Measurements from ENCODE around the gene RPH3AL. TPM values are rescaled to one million over a fixed set of nuclear protein-coding genes. Genes with fewer than 3 reads are reported as not detected.
"Not testable (repeated sequence)": the region's sequence is repeated elsewhere in the genome, so short reads cannot be mapped to it uniquely, and the experiment has no call there.

The RPH3AL gene
- total and polyA plus RNA-seq, 2 donors, result 2.6 to 3.2 TPM

GRCh38 chr17:202501-202951 lies 150.1 kb downstream of the RPH3AL start:
- Histone ChIP-seq H3K27me3 (ENCODE audit: control insufficient read depth in 2 of 2, insufficient read depth in 1 of 2, low read length in 1 of 2) (no peaks in the 10 kb centered on the region), H3K9me3 (ENCODE audit: control insufficient read depth in 2 of 2, insufficient read depth in 1 of 2, low read length in 1 of 2) (peaks cover 1 to 10% of the 10 kb centered on the region in 2 donors), H3K27ac (ENCODE audit: low read depth in 1 of 2, low read length in 1 of 2) (no peak overlapping the region), H3K4me1 (ENCODE audit: control insufficient read depth in 2 of 2, insufficient read depth in 2 of 2, low read length in 2 of 2) (peaks cover 0 to 12% of the 10 kb centered on the region in 2 donors), H3K36me3 (ENCODE audit: control insufficient read depth in 2 of 2, insufficient read depth in 2 of 2, low read length in 1 of 2) (no peaks in the 10 kb centered on the region), H3K4me3 (ENCODE audit: low read length in 2 of 2) (no peak overlapping the region)
- DNase-seq (ENCODE audit: low read depth in 6 of 9, low spot score in 9 of 9), result no peak
- 87% methylated on average over 23 of the region's 23 CpGs for WGBS

GRCh38 chr17:201736-202135 lies 150.9 kb downstream of the RPH3AL start:
- H3K4me3 ChIP-seq (ENCODE audit: low read length in 2 of 2); DNase-seq (ENCODE audit: low read depth in 6 of 9, low spot score in 9 of 9); H3K36me3 ChIP-seq (ENCODE audit: control insufficient read depth in 2 of 2, insufficient read depth in 2 of 2, low read length in 1 of 2); H3K27ac ChIP-seq (ENCODE audit: low read depth in 1 of 2, low read length in 1 of 2); H3K27me3 ChIP-seq (ENCODE audit: control insufficient read depth in 2 of 2, insufficient read depth in 1 of 2, low read length in 1 of 2): not testable (repeated sequence)
- Histone ChIP-seq H3K9me3 (ENCODE audit: control insufficient read depth in 2 of 2, insufficient read depth in 1 of 2, low read length in 1 of 2) (peaks cover 1 to 11% of the 10 kb centered on the region in 2 donors), H3K4me1 (ENCODE audit: control insufficient read depth in 2 of 2, insufficient read depth in 2 of 2, low read length in 2 of 2) (peaks cover 0 to 12% of the 10 kb centered on the region in 2 donors)
- 85% methylated on average over 11 of the region's 13 CpGs for WGBS

GRCh38 chr17:201257-201656 lies 151.3 kb downstream of the RPH3AL start:
- WGBS, result 90% methylated on average over 14 of the region's 16 CpGs
- not testable (repeated sequence) for DNase-seq (ENCODE audit: low read depth in 6 of 9, low spot score in 9 of 9); H3K4me3 ChIP-seq (ENCODE audit: low read length in 2 of 2); H3K27ac ChIP-seq (ENCODE audit: low read depth in 1 of 2, low read length in 1 of 2); H3K27me3 ChIP-seq (ENCODE audit: control insufficient read depth in 2 of 2, insufficient read depth in 1 of 2, low read length in 1 of 2); H3K36me3 ChIP-seq (ENCODE audit: control insufficient read depth in 2 of 2, insufficient read depth in 2 of 2, low read length in 1 of 2)
- Histone ChIP-seq H3K9me3 (ENCODE audit: control insufficient read depth in 2 of 2, insufficient read depth in 1 of 2, low read length in 1 of 2) (peaks cover 1 to 11% of the 10 kb centered on the region in 2 donors), H3K4me1 (ENCODE audit: control insufficient read depth in 2 of 2, insufficient read depth in 2 of 2, low read length in 2 of 2) (peaks cover 0 to 12% of the 10 kb centered on the region in 2 donors)

GRCh38 chr17:200586-200985 lies 152.0 kb downstream of the RPH3AL start:
- Histone ChIP-seq H3K27me3 (ENCODE audit: control insufficient read depth in 2 of 2, insufficient read depth in 1 of 2, low read length in 1 of 2) (no peaks in the 10 kb centered on the region), H3K36me3 (ENCODE audit: control insufficient read depth in 2 of 2, insufficient read depth in 2 of 2, low read length in 1 of 2) (no peaks in the 10 kb centered on the region), H3K27ac (ENCODE audit: low read depth in 1 of 2, low read length in 1 of 2) (peak overlapping the region in 1 of 2 donors; percentile 67), H3K4me1 (ENCODE audit: control insufficient read depth in 2 of 2, insufficient read depth in 2 of 2, low read length in 2 of 2) (peaks cover 0 to 12% of the 10 kb centered on the region in 2 donors), H3K4me3 (ENCODE audit: low read length in 2 of 2) (no peak overlapping the region), H3K9me3 (ENCODE audit: control insufficient read depth in 2 of 2, insufficient read depth in 1 of 2, low read length in 1 of 2) (peaks cover 1 to 11% of the 10 kb centered on the region in 2 donors)
- no peak for DNase-seq (ENCODE audit: low read depth in 6 of 9, low spot score in 9 of 9)
- WGBS, result 90% methylated on average over 10 of the region's 10 CpGs

- Histone ChIP-seq H3K36me3 (ENCODE audit: control insufficient read depth in 2 of 2, insufficient read depth in 2 of 2, low read length in 1 of 2) (no peaks in the 10 kb centered on the region), H3K4me1 (ENCODE audit: control insufficient read depth in 2 of 2, insufficient read depth in 2 of 2, low read length in 2 of 2) (peaks cover 0 to 12% of the 10 kb centered on the region in 2 donors), H3K4me3 (ENCODE audit: low read length in 2 of 2) (no peak overlapping the region), H3K9me3 (ENCODE audit: control insufficient read depth in 2 of 2, insufficient read depth in 1 of 2, low read length in 1 of 2) (peaks cover 1 to 11% of the 10 kb centered on the region in 2 donors), H3K27ac (ENCODE audit: low read depth in 1 of 2, low read length in 1 of 2) (peak overlapping the region in 1 of 2 donors; percentile 67), H3K27me3 (ENCODE audit: control insufficient read depth in 2 of 2, insufficient read depth in 1 of 2, low read length in 1 of 2) (no peaks in the 10 kb centered on the region)
- 87% methylated on average over 14 of the region's 14 CpGs for WGBS
- peak in 1 of 9 donors; percentile 11 for DNase-seq (ENCODE audit: low read depth in 6 of 9, low spot score in 9 of 9)
Measured at GRCh38 chr17:199806-200545, 152.6 kb downstream of the RPH3AL start.

- Histone ChIP-seq H3K9me3 (ENCODE audit: control insufficient read depth in 2 of 2, insufficient read depth in 1 of 2, low read length in 1 of 2) (peaks cover 1 to 13% of the 10 kb centered on the region in 2 donors), H3K27ac (ENCODE audit: low read depth in 1 of 2, low read length in 1 of 2) (peak overlapping the region in 1 of 2 donors; percentile 67), H3K4me3 (ENCODE audit: low read length in 2 of 2) (no peak overlapping the region), H3K36me3 (ENCODE audit: control insufficient read depth in 2 of 2, insufficient read depth in 2 of 2, low read length in 1 of 2) (no peaks in the 10 kb centered on the region), H3K27me3 (ENCODE audit: control insufficient read depth in 2 of 2, insufficient read depth in 1 of 2, low read length in 1 of 2) (no peaks in the 10 kb centered on the region), H3K4me1 (ENCODE audit: control insufficient read depth in 2 of 2, insufficient read depth in 2 of 2, low read length in 2 of 2) (peaks cover 0 to 12% of the 10 kb centered on the region in 2 donors)
- 3% methylated on average over 8 of the region's 8 CpGs for WGBS
- no peak for DNase-seq (ENCODE audit: low read depth in 6 of 9, low spot score in 9 of 9)
Measured at GRCh38 chr17:199191-199604, 153.4 kb downstream of the RPH3AL start.

- H3K27me3 ChIP-seq (ENCODE audit: control insufficient read depth in 2 of 2, insufficient read depth in 1 of 2, low read length in 1 of 2); DNase-seq (ENCODE audit: low read depth in 6 of 9, low spot score in 9 of 9): not testable (repeated sequence)
- WGBS, result 94% methylated on average over 15 of the region's 15 CpGs
Measured at GRCh38 chr17:198225-198624, 154.4 kb downstream of the RPH3AL start.

GRCh38 chr17:197352-197751 lies 155.3 kb downstream of the RPH3AL start:
- Histone ChIP-seq H3K9me3 (ENCODE audit: control insufficient read depth in 2 of 2, insufficient read depth in 1 of 2, low read length in 1 of 2) (peaks cover 1 to 28% of the 10 kb centered on the region in 2 donors), H3K4me1 (ENCODE audit: control insufficient read depth in 2 of 2, insufficient read depth in 2 of 2, low read length in 2 of 2) (peaks cover 0 to 12% of the 10 kb centered on the region in 2 donors), H3K27ac (ENCODE audit: low read depth in 1 of 2, low read length in 1 of 2) (no peak overlapping the region), H3K4me3 (ENCODE audit: low read length in 2 of 2) (no peak overlapping the region), H3K27me3 (ENCODE audit: control insufficient read depth in 2 of 2, insufficient read depth in 1 of 2, low read length in 1 of 2) (no peaks in the 10 kb centered on the region), H3K36me3 (ENCODE audit: control insufficient read depth in 2 of 2, insufficient read depth in 2 of 2, low read length in 1 of 2) (no peaks in the 10 kb centered on the region)
- no peak for DNase-seq (ENCODE audit: low read depth in 6 of 9, low spot score in 9 of 9)
- 98% methylated on average over 2 of the region's 2 CpGs for WGBS

More at GRCh38 chr17:198225-198624, 154.4 kb downstream of the RPH3AL start:
- not testable (repeated sequence) for H3K36me3 ChIP-seq (ENCODE audit: control insufficient read depth in 2 of 2, insufficient read depth in 2 of 2, low read length in 1 of 2); H3K4me3 ChIP-seq (ENCODE audit: low read length in 2 of 2); H3K27ac ChIP-seq (ENCODE audit: low read depth in 1 of 2, low read length in 1 of 2)
- H3K9me3 ChIP-seq (ENCODE audit: control insufficient read depth in 2 of 2, insufficient read depth in 1 of 2, low read length in 1 of 2), result peaks cover 1 to 21% of the 10 kb centered on the region in 2 donors
- peaks cover 0 to 12% of the 10 kb centered on the region in 2 donors for H3K4me1 ChIP-seq (ENCODE audit: control insufficient read depth in 2 of 2, insufficient read depth in 2 of 2, low read length in 2 of 2)

- H3K27me3 ChIP-seq (ENCODE audit: control insufficient read depth in 2 of 2, insufficient read depth in 1 of 2, low read length in 1 of 2), result no peaks in the 10 kb centered on the region
- H3K4me1 ChIP-seq (ENCODE audit: control insufficient read depth in 2 of 2, insufficient read depth in 2 of 2, low read length in 2 of 2), result peaks cover 0 to 5% of the 10 kb centered on the region in 2 donors
- 89% methylated on average over 16 of the region's 16 CpGs for WGBS
- H3K9me3 ChIP-seq (ENCODE audit: control insufficient read depth in 2 of 2, insufficient read depth in 1 of 2, low read length in 1 of 2), result peaks cover 1 to 28% of the 10 kb centered on the region in 2 donors
- no peak for DNase-seq (ENCODE audit: low read depth in 6 of 9, low spot score in 9 of 9)
- H3K36me3 ChIP-seq (ENCODE audit: control insufficient read depth in 2 of 2, insufficient read depth in 2 of 2, low read length in 1 of 2), result no peaks in the 10 kb centered on the region
- no peak overlapping the region for H3K4me3 ChIP-seq (ENCODE audit: low read length in 2 of 2)
- H3K27ac ChIP-seq (ENCODE audit: low read depth in 1 of 2, low read length in 1 of 2), result no peak overlapping the region
Measured at GRCh38 chr17:194828-195602, 157.6 kb downstream of the RPH3AL start.
